ENCODE measurements around the gene TMEM150B.
"Not testable (repeated sequence)": the region's sequence is repeated elsewhere in the genome, so short reads cannot be mapped to it uniquely, and the experiment has no call there.

The TMEM150B gene

DNA sequence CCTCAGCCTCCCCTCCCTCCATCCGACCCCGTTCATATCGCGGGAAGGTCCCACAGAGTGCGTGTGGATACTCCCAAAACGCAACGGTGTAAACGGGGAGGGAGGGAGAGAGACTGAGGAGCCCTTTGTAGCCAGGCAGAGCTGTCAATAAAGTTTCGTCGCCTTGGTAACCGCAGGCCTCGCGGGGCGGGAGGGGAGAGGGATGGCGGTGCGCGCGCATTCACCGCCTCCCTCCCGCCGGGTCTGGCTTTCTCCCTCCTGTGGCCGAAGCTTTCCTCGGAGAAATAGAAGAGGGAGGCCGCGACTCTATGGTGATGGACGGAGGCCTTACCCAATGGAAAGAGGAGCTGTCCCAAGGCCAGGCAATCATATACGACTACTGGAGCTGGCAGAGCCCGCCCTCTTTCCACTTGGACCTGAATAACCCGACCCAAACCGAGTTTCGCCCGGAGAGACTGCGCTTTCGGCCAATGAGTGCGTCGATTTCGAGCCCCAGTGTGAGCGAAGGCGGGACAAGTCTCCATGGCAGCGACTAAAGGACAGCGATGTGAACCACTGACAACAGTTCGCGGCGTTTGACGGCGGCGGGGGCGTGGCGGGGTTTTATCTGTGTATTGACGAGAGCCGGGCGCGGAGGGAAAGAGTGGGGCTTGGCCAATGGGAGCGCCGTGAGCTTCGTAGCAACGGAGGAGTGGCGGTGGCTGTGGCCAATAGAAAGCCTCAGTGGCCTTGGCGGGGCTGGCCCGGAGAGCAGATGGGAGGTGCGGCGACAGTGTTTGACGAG lies 14.2 kb upstream of the TMEM150B start, which contains the start of gene KMT5C:
KMT5C (plus strand) TSS at position 772 of the 784 bp plus-strand sequence. CDS start 2,061 bp downstream, outside the sequence.
- peak; percentile 100 for DNase-seq (ENCODE audit: low read depth)

DNA sequence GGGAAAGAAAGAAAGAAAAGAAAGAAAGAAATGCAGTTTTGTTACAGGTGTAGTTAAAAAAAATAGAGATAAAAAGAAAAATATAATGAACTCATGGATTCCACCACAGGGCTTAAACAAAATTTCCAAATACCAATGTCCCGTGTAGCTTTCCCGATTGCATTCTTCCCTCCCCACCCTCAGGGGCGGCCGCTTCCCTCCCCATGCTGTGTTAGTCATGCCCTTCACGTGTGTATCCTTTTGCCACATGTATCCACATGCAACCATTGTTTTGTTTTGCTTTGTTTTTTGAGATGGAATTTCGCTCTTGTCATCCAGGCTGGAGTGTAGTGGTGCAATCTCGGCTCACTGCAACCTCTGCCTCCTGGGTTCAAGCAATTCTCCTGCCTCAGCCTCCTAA lies 11.0 kb upstream of the TMEM150B start:
- DNase-seq (ENCODE audit: low read depth): no peak

DNA sequence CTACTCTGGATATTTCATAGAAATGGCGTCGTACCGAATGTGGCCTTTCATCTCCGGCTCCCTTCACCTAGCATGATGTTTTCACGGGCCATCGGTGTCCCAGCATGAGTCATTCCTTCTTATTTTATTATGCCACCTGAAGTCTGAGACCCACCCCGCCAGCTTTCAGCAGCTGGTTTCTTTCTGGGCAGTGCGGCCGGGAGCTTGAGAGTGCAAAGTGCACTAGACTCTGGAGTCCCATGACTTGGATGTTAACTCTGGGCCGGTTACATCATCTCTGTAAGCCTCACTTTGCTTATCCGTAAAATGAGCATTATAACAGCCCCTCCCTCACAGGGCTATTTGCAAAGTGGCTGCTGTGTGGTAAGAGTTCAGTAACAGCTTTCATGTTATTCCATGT lies 8.7 kb upstream of the TMEM150B start:
- no peak for DNase-seq (ENCODE audit: low read depth)

DNA sequence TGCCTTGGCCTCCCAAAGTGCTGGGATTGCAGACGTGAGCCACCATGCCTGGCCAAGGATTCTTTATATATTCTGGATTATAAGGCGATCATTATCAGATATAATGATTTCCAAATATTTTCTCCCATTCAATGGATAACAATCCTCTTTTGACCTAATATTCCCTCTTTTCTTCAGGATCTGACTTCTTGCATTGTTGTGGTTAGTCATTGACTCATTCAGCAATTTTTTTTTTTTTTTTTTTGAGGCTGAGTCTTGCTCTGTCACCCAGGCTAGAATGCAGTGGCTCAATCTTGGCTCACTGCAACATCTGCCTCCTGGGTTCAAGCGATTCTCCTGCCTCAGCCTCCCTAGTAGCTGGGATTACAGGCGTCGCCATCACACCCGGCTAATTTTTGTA lies 4.7 kb upstream of the TMEM150B start:
- not testable (repeated sequence) for DNase-seq (ENCODE audit: low read depth)

DNA sequence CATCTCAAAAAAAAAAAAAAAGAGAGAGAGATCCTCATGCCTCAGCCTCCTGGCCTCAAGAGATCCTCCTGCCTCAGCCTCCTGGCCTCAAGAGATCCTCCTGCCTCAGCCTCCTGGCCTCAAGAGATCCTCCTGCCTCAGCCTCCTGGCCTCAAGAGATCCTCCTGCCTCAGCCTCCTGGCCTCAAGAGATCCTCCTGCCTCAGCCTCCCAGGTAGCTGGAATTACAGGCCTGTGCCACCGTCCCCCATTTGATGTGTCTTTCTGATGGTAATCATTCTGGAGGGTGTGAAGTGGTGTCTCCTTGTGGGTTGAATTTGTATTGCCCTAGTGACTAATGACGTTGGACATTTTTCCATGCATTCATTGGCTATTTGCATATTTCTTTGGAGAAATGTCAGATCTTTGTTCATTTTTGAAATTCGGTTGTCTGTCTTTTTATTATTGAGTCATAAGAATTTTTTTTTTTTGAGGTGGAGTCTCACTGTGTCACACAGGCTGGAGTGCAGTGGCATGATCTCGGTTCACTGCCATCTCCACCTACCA lies 3.7 kb upstream of the TMEM150B start:
- not testable (repeated sequence) for DNase-seq (ENCODE audit: low read depth)

DNA sequence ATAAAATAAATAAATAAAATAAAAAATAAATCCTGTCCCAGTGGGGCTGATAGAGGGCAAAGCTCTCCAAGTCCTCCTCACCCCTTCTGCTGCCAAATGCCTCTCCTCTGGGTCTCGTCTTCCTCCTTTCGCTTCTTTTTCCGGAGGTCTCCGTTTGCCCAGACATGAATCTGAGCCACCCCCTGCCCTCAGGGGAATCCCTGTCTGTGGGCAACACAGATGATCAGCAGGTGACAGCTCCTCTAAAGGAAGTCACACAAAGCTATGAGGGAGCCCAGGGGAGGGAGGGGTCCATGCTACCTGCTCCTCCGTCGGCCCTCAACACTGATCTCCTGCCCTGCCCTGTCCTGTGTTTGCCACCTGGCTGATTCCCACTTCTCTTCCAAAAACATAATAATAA lies 479 bp downstream of the TMEM150B start:
- DNase-seq (ENCODE audit: low read depth): no peak

DNA sequence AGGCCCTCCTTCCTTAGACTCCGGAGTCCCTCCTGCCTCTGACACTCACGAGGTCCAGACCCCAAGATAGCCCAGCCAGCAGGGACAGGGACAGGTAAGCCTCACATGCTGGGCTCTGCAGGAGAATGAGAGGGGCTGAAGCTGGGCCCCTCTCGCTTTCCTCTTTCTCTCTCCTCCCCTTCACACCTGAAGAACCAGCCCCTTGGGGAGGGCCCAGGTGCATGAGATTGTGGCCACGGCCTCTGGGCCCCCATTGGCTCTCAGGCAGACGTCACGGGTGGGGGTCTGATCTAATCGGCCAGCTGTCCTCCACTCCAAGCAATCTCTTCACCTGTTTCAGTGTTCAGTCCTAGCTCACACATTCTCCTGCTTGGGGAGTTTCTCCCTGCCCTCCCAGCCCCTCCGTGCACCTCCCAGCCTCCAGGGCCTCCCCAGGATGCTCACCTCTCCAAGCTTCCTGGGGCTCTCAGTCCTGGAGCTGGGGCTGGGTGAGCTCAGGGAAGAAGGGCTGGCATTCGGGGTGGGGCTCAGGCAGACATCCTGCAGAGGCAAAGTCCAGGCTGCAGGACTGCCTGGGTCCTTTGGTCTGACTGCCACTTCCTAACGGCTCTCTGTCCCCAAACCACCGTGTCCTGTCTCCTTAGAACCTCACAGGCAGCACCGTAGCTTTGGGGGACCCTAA lies 2.8 kb downstream of the TMEM150B start:
- DNase-seq (ENCODE audit: low read depth): no peak

DNA sequence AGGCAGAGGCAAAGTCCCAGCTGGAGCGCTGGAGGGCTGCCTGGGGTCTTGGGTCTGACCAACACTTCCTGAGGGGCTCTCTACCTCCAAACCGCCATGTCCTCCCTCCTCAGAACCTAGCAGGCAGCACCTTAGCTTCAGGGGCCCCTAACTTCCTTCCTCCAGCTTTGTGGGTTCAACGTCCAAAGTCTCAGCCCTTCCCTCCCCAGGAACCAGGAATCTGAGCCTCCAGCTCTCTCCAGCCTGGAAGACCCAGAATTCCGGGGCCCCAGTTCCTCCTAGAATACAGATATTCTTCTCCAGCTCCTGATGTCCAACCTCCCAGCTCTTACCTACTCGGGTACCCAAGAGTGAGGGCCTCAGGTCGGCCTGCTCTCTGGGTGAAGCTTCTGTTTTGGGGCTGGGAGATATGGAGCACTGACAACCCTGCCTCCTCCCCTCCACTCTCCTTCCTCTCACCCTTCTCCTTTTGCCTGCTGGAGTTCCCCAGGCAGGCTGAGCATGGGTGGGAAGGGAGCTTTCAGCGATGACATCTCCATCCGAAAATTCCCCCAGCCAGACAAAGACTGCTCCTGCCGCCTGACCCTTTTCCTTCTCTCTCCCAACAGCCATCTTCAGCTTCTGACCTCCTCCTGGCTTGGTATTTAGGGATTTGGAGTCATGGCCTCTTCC lies 3.5 kb downstream of the TMEM150B start:
- DNase-seq (ENCODE audit: low read depth): no peak

DNA sequence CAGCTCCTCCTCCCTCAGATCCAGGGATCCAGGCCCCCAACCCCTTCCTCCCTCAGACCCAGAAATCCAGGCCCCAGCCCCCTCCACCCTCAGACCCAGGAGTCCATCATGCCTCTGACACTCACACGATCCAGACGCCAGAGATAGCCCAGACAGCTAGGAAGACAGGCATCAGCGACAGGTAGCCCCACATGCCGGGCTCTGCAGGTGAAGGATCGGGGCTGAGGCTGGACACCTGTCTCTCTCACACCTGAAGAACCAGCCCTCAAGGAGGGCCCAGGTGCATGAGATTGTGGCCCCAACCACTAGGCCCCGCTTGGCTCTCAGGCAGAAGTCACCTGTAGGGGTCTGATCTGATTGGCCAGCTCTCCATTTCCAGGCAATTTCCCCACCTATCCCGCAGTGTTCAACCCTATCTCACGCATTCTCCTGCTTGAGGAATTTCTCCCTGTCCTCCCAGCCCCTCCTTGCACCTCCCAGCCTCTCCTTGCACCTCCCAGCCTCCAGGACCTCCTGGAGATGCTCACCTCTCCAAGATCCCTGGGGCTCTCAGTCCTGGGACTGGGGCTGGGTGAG lies 4.2 kb downstream of the TMEM150B start:
- no peak for DNase-seq (ENCODE audit: low read depth)

DNA sequence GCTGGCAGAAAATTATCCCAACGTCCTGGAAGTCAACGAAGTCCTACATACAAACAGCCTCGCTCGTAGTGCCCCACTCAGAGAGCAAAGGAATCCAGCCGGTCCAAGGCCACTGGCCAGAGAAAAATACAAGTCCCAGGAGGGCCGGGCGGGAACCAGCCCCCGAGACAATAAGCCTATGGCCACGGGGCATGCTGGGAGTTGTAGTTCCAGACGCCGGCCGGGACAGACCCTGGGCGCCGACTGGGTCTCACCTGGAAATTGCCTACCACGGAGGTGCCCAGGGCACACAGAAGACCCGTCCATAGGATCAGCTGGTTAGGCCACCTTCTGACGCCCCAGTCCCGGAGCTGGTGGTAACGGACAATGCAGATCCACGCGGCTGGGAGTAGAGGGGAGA lies 5.4 kb downstream of the TMEM150B start:
- no peak for DNase-seq (ENCODE audit: low read depth)

DNA sequence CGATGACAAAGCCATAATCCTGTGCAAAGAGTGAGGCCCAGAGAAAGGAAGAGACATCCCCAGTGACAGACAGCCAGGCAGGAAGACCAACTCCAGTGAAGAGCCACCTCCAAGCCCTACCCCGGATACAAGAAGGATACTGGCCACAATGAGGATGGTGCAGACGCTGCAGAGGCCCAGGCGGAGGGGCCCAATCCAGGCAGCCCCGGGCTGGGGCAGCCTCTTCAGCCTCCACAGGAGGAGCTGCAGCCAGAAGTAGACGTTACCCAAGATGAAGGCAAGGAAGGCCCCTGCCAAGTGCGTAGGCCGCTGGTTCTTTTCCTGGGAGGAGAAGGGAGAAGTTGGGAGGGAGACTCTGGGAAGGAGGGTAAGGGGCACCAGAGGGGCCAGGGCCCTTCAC lies 8.5 kb downstream of the TMEM150B start:
- DNase-seq (ENCODE audit: low read depth): no peak

DNA sequence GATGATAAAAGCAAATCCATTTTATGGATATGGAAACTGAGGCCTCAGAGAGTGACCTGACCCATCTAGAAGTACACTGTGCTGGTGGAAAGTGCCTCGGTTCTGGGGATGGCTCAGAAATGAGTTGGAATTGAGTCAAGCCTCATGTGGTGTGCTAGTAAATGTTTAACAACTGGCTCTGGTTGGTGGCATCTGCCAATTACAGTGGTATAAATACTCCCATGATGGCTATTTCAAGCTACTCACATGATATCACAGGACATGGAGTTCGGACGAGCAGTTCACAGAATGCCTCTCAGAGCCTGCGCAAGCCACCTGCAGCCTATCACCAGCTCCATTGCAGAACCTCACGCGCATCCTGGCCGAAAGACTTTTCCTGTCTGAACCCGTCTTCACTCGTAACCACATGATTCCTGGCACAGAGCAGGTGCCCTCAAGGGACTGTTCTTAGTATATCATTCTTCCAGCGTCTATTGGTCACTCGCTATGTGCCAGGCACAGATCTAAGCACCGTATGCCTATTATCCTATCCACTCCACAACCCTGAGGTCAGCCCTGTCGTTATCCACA lies 9.1 kb downstream of the TMEM150B start:
- DNase-seq (ENCODE audit: low read depth): no peak

DNA sequence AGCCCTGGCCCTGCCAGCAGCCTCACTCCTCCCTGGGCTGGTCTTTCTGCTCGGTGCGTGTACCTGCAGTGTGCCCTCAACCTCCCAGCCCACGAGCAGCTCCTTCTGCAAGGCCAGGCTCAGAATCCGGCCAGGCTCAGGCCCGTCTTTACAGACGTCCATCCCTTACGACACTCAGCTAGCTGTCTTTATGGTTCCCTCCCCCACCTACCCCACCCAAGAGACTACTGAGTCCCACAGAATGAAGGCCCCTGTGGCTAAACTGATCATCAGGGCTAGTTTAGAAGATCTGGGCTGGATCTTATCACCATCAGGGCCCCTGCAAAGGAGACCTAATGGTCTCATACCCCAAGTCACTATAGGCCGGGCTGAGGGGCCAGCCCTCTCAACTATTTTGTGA lies 10.7 kb downstream of the TMEM150B start:
- DNase-seq (ENCODE audit: low read depth): no peak

DNA sequence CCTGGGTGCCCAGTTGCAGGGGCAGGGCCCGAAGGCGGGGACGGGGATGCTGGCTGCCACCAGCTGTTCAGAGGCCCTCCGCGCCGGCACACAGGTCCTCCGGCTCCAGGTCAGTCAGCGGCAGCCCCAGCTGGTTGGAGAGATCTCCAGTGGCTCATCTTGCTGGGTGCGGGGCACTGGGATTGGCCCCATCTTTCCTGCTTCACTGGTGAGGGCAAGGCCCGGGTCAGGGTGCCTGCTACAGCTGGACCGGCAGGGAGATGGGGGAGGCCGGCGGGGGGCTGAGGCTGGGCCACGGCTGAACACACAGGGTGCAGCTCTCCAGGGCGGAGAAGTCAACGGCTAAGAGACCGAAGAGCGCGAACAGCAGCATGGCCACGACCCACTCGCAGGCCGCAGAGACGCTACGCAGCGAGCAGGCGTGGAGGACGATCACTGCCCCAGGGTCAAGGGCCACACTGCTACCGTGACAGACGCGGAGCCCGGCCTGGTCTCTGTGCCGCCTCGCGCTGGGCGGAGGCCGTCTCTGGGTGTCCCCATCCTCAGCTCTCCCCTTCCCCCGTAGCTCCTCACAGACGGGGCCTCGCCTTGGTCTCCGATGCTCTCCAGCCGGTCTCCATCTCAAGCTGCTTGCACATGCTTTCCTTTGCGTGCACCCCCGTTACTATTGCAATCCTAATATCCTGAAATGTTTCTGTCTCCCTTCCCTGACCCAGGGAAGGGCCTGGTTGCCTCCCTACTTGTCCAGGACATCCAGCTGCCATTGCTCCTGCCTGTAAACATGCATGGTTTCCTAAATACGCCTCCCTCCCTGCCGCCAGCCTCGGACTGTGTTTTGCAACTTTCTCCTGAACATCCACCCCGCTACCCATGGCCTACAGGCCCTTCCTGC lies 12.3 kb downstream of the TMEM150B start:
- no peak for DNase-seq (ENCODE audit: low read depth)

DNA sequence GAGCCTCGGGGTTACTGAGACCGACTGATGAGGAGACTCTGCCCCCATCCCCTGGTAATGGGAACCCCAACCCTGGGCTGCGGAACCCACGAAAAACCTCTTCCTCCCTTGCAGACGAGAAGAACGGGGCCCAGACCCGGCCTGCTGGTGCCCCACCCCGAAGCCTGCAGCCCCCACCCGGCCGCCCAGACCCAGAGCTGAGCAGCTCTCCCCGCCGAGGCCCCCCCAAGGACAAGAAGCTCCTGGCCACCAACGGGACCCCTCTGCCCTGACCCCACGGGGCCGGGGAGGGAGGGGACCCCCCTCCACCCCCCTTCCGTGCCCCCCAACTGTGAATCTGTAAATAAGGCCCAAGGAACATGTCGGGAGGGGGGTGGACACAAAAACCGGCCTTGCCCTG lies 13.3 kb downstream of the TMEM150B start:
- no peak for DNase-seq (ENCODE audit: low read depth)

DNA sequence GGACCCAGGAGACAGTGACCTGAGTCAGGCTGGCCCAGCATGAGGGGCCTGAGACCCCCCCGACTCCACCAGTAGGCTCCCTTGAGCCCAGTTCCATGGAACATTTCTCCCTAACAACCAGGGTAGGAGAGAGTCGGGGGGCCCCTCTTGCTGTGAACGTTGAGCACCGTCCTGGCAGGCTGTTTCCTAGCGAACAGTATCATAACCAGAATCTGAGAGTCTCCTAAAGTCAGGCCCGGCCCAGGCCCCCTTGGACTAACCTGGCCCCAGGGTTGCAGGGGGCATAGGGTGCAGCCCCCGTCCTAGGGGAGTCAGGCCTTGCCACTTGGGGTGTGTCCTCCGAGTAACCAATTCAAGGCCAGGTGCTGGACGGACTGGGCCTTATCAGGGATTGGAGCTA lies 13.7 kb downstream of the TMEM150B start:
- DNase-seq (ENCODE audit: low read depth): no peak

DNA sequence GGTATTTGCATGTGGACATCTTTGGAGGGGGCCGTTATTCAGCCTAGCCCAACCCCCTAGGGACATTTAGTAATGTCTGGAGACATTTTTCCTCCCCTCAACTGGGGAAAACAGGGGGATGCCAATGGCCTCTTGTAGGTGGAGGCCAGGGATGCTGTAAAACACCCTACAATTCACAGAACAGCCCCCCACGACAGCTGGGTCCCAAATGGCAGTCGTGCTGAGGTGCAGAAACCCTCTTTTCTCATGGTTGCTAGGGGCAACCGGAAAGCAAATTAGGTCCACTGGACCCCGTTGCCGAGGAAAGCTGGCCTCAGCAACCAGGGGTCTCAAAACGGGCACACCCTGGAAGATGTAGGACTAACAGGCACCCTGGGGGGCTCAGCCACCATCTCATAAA lies 14.6 kb downstream of the TMEM150B start:
- no peak for DNase-seq (ENCODE audit: low read depth)

DNA sequence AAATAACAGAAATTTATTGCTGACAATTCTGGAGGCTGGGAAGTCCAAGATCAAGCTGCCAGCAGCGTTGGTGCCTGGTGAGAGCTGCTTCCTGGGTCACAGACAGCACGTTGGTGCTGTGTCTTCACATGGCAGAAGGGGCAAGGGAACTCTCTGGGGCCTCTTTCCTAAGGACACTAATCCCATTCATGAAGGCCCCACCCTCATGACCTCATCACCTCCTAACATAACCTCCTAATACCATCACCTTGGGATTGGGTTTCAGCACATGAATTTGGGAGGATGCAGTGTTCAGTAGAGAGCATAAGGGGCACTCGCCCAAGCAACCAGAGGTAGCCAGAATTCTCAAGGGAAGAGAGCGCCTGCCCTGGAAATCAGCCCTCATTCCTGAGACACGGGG lies 15.7 kb downstream of the TMEM150B start:
- no peak for DNase-seq (ENCODE audit: low read depth)

DNA sequence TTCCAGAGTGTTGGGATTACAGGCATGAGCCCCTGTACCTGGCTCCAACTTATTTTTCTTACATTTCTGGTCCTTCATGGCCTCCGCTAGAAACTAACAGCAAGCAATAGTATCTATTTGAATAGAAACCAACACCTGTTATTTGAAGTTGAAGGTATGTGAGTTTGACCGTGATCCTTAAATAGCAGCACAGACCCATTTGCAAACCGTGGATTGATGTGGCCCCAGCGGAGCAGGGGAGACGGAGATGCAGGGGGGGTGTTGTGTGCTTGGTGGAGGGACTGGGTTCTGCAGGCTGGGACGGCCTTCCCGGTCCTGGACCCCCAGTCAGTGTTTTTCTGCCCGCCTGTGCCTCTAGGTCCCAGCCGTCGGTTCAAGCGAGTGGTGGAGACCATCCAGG lies 16.9 kb downstream of the TMEM150B start:
- no peak for DNase-seq (ENCODE audit: low read depth)

DNA sequence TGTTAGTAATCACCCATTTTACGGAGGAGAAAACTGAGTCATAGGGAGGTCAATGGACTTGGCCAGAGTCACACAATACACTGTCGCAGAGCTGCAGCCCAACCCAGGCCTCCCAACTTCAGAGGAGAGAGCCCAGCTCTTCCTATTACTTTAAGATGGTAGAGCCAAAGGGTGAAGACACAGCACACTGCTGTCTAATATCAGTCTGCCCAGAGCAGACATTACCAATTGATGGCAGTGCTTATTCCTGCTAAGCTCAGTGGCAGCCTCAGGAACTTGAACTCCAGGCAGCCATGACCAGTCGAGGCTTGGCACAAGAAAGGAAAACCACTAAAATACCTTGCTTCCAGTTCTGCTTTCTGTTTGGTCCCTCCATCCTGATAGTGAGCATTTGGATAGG lies 18.4 kb downstream of the TMEM150B start:
- DNase-seq (ENCODE audit: low read depth): no peak

DNA sequence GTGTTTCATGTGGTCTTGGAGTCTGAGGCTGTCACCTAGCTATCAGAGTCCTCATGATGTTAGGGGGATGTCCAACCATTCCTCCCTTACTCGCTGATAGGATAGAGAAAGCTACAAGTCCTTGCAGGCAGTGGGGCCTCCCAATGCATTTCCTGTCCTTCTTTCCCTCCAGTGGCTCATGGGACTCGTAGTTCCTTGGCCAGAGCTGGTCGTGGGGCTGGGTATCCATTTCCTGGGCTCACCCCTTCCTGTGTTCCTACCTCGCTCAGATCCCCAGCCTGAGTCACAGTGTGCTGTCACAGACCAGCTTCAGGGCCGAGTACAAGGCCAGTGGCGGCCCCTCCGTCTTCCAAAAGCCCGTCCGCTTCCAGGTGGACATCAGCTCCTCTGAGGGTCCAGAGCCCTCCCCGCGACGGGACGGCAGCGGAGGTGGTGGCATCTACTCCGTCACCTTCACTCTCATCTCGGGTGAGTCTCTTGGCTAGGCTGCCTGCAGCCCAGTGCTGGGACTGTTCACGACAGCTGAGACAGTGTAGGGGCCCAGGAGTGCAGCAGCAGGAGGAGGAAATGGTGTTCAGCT lies 19.1 kb downstream of the TMEM150B start:
- no peak for DNase-seq (ENCODE audit: low read depth)
